ENCODE data around the gene MDH1B. TPM values are rescaled to one million over a fixed set of nuclear protein-coding genes. Genes with fewer than 3 reads are reported as not detected.

The MDH1B gene
- total and polyA plus RNA-seq, 5 donors: 0.43 to 1.8 (median 1.1) TPM

DNA sequence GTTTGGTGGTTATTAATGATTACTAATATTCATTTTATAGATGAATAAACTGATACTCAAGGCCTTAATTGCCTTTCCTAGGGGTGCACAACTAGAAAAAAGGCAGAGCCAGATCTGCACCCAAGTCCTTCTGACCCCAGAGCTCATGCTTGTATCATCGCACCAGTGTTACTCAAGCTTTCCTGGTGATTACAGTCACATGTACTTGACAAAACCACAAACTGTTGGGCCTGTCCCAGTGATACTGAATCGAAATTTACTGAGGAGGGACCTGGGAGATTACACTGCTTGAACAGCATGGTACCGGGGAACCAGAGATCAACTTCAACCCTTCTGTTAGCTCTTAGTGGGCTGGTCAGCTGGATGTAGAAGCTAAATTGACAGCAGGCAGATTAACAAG is 34.0 kb upstream of the MDH1B start:
- no peaks in the 10 kb centered on the region for H3K27me3 ChIP-seq (ENCODE audit: control insufficient read depth, insufficient read depth)
- H3K9me3 ChIP-seq (ENCODE audit: control insufficient read depth, low read length): no peaks in the 10 kb centered on the region
- 75% methylated on average over 3 of the region's 3 CpGs for WGBS
- H3K4me1 ChIP-seq (ENCODE audit: control insufficient read depth, insufficient read depth, low read length): peaks cover 1% of the 10 kb centered on the region
- H3K27ac ChIP-seq (ENCODE audit: low read length): no peak overlapping the region
- ATAC-seq (no peak), DNase-seq (no peak)
- intact Hi-C loops (cut with DNase I): loop anchor here in 1 of 4 donors (10.0 kb wide), 1 partner anchor 676 kb away; no protein-coding TSS in a partner anchor
- no peak overlapping the region for H3K4me3 ChIP-seq (ENCODE audit: low read length)

- H3K27ac ChIP-seq (ENCODE audit: low read length): no peak overlapping the region
- H3K27me3 ChIP-seq (ENCODE audit: control insufficient read depth, insufficient read depth): no peaks in the 10 kb centered on the region
- no peaks in the 10 kb centered on the region for H3K9me3 ChIP-seq (ENCODE audit: control insufficient read depth, low read length)
- peak in 1 of 2 donors; percentile 48 for ATAC-seq
- DNase-seq: no peak
- intact Hi-C loops (cut with DNase I): loop anchor here in 1 of 4 donors (10.0 kb wide), 1 partner anchor 677 kb away; no protein-coding TSS in a partner anchor
- WGBS: 77% methylated on average over 5 of the region's 5 CpGs
- no peak overlapping the region for H3K4me3 ChIP-seq (ENCODE audit: low read length)
- peaks cover 1% of the 10 kb centered on the region for H3K4me1 ChIP-seq (ENCODE audit: control insufficient read depth, insufficient read depth, low read length)
Measured at GRCh38 chr2:206798000-206798399, 32.9 kb upstream of the MDH1B start.

- H3K4me3 ChIP-seq (ENCODE audit: low read length): no peak overlapping the region
- ATAC-seq (no peak), DNase-seq (no peak)
- H3K4me1 ChIP-seq (ENCODE audit: control insufficient read depth, insufficient read depth, low read length): peaks cover 1% of the 10 kb centered on the region
- no peak overlapping the region for H3K27ac ChIP-seq (ENCODE audit: low read length)
- WGBS: 88% methylated on average over 4 of the region's 4 CpGs
- H3K9me3 ChIP-seq (ENCODE audit: control insufficient read depth, low read length): no peaks in the 10 kb centered on the region
- intact Hi-C loops (cut with DNase I): loop anchor here in 1 of 4 donors (10.0 kb wide), 1 partner anchor 677 kb away; no protein-coding TSS in a partner anchor
- no peaks in the 10 kb centered on the region for H3K27me3 ChIP-seq (ENCODE audit: control insufficient read depth, insufficient read depth)
Measured at GRCh38 chr2:206797376-206797775, 32.2 kb upstream of the MDH1B start.

- DNase-seq: no peak
- Histone ChIP-seq H3K4me1 (ENCODE audit: control insufficient read depth, insufficient read depth, low read length) (no peaks in the 10 kb centered on the region), H3K27ac (ENCODE audit: low read length) (no peak overlapping the region), H3K9me3 (ENCODE audit: control insufficient read depth, low read length) (no peaks in the 10 kb centered on the region), H3K4me3 (ENCODE audit: low read length) (no peak overlapping the region), H3K27me3 (ENCODE audit: control insufficient read depth, insufficient read depth) (no peaks in the 10 kb centered on the region)
- WGBS: 87% methylated on average over 5 of the region's 5 CpGs
- intact Hi-C loops (cut with DNase I): loop anchor here in 1 of 4 donors (10.0 kb wide), 1 partner anchor 682 kb away; no protein-coding TSS in a partner anchor
- no peak for ATAC-seq
Measured at GRCh38 chr2:206792645-206793044, 27.5 kb upstream of the MDH1B start.

- WGBS: 79% methylated on average over 3 of the region's 3 CpGs
Measured at GRCh38 chr2:206790311-206790935, 25.3 kb upstream of the MDH1B start.

GRCh38 chr2:206784559-206785353 is 19.6 kb upstream of the MDH1B start:
- H3K27me3 ChIP-seq (ENCODE audit: control insufficient read depth, insufficient read depth): no peaks in the 10 kb centered on the region
- H3K27ac ChIP-seq (ENCODE audit: low read length): no peak overlapping the region
- intact Hi-C loops (cut with DNase I): loop anchor here in 2 of 4 donors (10.0 kb wide), 1 partner anchor 90 kb away; no protein-coding TSS in a partner anchor
- DNase-seq (no peak), ATAC-seq (no peak)
- H3K4me1 ChIP-seq (ENCODE audit: control insufficient read depth, insufficient read depth, low read length): no peaks in the 10 kb centered on the region
- H3K9me3 ChIP-seq (ENCODE audit: control insufficient read depth, low read length): no peaks in the 10 kb centered on the region
- WGBS: 91% methylated on average over 7 of the region's 7 CpGs
- no peak overlapping the region for H3K4me3 ChIP-seq (ENCODE audit: low read length)

More at GRCh38 chr2:206790311-206790935, 25.3 kb upstream of the MDH1B start:
- H3K9me3 ChIP-seq (ENCODE audit: control insufficient read depth, low read length): no peaks in the 10 kb centered on the region
- no peak for DNase-seq
- no peak overlapping the region for H3K4me3 ChIP-seq (ENCODE audit: low read length)
- intact Hi-C loops (cut with DNase I): loop anchor here in 1 of 4 donors (10.0 kb wide), 1 partner anchor 684 kb away; no protein-coding TSS in a partner anchor
- H3K4me1 ChIP-seq (ENCODE audit: control insufficient read depth, insufficient read depth, low read length): no peaks in the 10 kb centered on the region
- ATAC-seq: no peak
- no peaks in the 10 kb centered on the region for H3K27me3 ChIP-seq (ENCODE audit: control insufficient read depth, insufficient read depth)
- H3K27ac ChIP-seq (ENCODE audit: low read length): no peak overlapping the region

DNA sequence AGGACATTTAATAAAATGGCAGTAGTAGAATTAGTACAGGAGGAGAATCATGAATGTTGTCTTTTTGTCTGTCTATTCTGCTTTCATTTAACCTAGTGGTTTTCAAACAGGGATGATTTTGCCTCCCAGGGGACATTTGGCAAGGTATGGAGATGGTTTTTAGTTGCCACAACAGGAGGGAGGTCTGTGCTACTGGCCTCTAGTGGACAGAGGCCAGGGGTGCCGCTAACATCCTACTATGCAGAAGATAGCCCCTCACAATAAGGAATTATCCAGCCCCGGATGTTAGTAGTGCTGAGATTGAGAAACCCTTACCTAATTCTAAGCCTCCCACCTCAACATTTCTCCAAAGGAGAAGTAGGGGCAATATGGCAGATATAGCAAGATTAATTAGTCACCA is 18.6 kb upstream of the MDH1B start:
- Histone ChIP-seq H3K27ac (ENCODE audit: low read length) (no peak overlapping the region), H3K27me3 (ENCODE audit: control insufficient read depth, insufficient read depth) (no peaks in the 10 kb centered on the region), H3K4me3 (ENCODE audit: low read length) (no peak overlapping the region), H3K4me1 (ENCODE audit: control insufficient read depth, insufficient read depth, low read length) (no peaks in the 10 kb centered on the region), H3K9me3 (ENCODE audit: control insufficient read depth, low read length) (no peaks in the 10 kb centered on the region)
- intact Hi-C loops (cut with DNase I): loop anchor here in 2 of 4 donors (10.0 kb wide), 1 partner anchor 89 kb away; no protein-coding TSS in a partner anchor
- no peak for DNase-seq
- no peak for ATAC-seq
- 69% methylated on average over 2 of the region's 2 CpGs for WGBS

DNA sequence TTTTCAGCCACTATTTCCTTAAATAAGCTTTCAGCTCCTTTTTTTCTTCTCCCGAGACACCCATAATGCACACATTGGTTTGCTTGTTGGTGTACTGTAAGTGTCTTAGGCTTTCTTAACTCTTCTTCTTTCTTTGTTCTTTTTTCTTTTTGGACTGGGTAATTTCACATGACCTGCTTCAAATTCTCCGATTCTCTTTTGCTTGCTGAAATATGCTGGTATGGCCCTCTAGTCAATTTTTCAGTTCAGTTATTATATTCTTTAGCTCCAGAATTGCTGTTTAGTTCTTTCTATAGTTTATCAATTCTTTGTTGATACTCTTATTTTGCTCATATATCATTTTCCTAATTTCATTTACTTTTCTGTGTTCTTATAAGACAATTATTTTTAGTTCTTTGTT is 15.5 kb upstream of the MDH1B start:
- H3K4me1 ChIP-seq (ENCODE audit: control insufficient read depth, insufficient read depth, low read length): no peaks in the 10 kb centered on the region
- no peaks in the 10 kb centered on the region for H3K27me3 ChIP-seq (ENCODE audit: control insufficient read depth, insufficient read depth)
- DNase-seq (no peak), ATAC-seq (no peak)
- WGBS: 98% methylated on average over 2 of the region's 2 CpGs
- no peaks in the 10 kb centered on the region for H3K9me3 ChIP-seq (ENCODE audit: control insufficient read depth, low read length)
- intact Hi-C loops (cut with DNase I): loop anchor here in 2 of 4 donors (10.0 kb wide), 1 partner anchor 86 kb away; no protein-coding TSS in a partner anchor
- no peak overlapping the region for H3K4me3 ChIP-seq (ENCODE audit: low read length)
- no peak overlapping the region for H3K27ac ChIP-seq (ENCODE audit: low read length)

- intact Hi-C loops (cut with DNase I): no loop called here
- ATAC-seq: no peak
- Histone ChIP-seq H3K4me3 (ENCODE audit: low read length) (no peak overlapping the region), H3K4me1 (ENCODE audit: control insufficient read depth, insufficient read depth, low read length) (no peaks in the 10 kb centered on the region), H3K9me3 (ENCODE audit: control insufficient read depth, low read length) (no peaks in the 10 kb centered on the region), H3K27ac (ENCODE audit: low read length) (no peak overlapping the region), H3K27me3 (ENCODE audit: control insufficient read depth, insufficient read depth) (no peaks in the 10 kb centered on the region)
- no peak for DNase-seq
Measured at GRCh38 chr2:206776432-206776831, 11.3 kb upstream of the MDH1B start.

- Histone ChIP-seq H3K27ac (ENCODE audit: low read length) (no peak overlapping the region), H3K9me3 (ENCODE audit: control insufficient read depth, low read length) (no peaks in the 10 kb centered on the region), H3K27me3 (ENCODE audit: control insufficient read depth, insufficient read depth) (no peaks in the 10 kb centered on the region), H3K4me1 (ENCODE audit: control insufficient read depth, insufficient read depth, low read length) (no peaks in the 10 kb centered on the region), H3K4me3 (ENCODE audit: low read length) (no peak overlapping the region)
- 94% methylated on average over 1 of the region's 1 CpG for WGBS
- intact Hi-C loops (cut with DNase I): no loop called here
- ATAC-seq (no peak), DNase-seq (no peak)
Measured at GRCh38 chr2:206774871-206775270, 9.7 kb upstream of the MDH1B start.

Measured in right cardiac atrium (tissue), 5 donors.